Progenitor cell of endocrine pancreas (in vitro differentiated cells): Measurements from ENCODE around the gene GTPBP2. TPM values are rescaled to one million over a fixed set of nuclear protein-coding genes. Genes with fewer than 3 reads are reported as not detected.

Source experiments
- DNase-seq: peaks from one replicate; pipeline ENCODE4 v3.0.0; 2021; ENCODE audit warnings: low spot score; ENCODE audit not compliant: unreplicated experiment
- H3K27ac Mint-ChIP-seq: 2 replicates; pipeline ENCODE4 v1.8.0; 2021; ENCODE audit warnings: mild to moderate bottlenecking, moderate library complexity, mixed read lengths
- H3K27me3 Mint-ChIP-seq: 2 replicates; pipeline ENCODE4 v1.8.0; 2021; ENCODE audit warnings: mixed read lengths
- H3K36me3 Mint-ChIP-seq: 2 replicates; pipeline ENCODE4 v1.8.0; 2022; ENCODE audit warnings: mixed read lengths; ENCODE audit not compliant: insufficient read depth
- H3K4me1 Mint-ChIP-seq: 2 replicates; pipeline ENCODE4 v1.8.0; 2021; ENCODE audit warnings: low read depth, mixed read lengths
- H3K4me3 Mint-ChIP-seq: 2 replicates; pipeline ENCODE4 v1.8.0; 2021; ENCODE audit warnings: low read depth, mild to moderate bottlenecking, moderate library complexity, mixed read lengths
- H3K9me3 Mint-ChIP-seq: 2 replicates; pipeline ENCODE4 v1.8.0; 2021; ENCODE audit warnings: low read depth, mixed read lengths
- total RNA-seq: library from RNA; stranded (reverse); gene quantifications from 2 replicates; pipeline ENCODE4 v1.2.1, GENCODE V29; 2021
- TF ChIP-seq, protein P1 (sequence below): fragments of 200-600 bp; sonication (generic); IDR thresholded peaks from one replicate; pipeline ENCODE4 v1.5.0; 2021; ENCODE audit warnings: antibody characterized with exemption, mild to moderate bottlenecking; ENCODE audit not compliant: unreplicated experiment

Gene GTPBP2
- total RNA-seq, 1 donor from 2014 or later, result 84.1 TPM

GRCh38 chr6:43669922-43670622 is 41.0 kb upstream of the GTPBP2 start:
- H3K27ac Mint-ChIP-seq, result no peak overlapping the region
- H3K4me3 Mint-ChIP-seq, result no peak overlapping the region
- peaks cover 12% of the 10 kb centered on the region for H3K4me1 Mint-ChIP-seq
- peaks cover 3% of the 10 kb centered on the region for H3K27me3 Mint-ChIP-seq
- H3K36me3 Mint-ChIP-seq, result peaks cover 2% of the 10 kb centered on the region
- TF ChIP-seq, protein P1, sequence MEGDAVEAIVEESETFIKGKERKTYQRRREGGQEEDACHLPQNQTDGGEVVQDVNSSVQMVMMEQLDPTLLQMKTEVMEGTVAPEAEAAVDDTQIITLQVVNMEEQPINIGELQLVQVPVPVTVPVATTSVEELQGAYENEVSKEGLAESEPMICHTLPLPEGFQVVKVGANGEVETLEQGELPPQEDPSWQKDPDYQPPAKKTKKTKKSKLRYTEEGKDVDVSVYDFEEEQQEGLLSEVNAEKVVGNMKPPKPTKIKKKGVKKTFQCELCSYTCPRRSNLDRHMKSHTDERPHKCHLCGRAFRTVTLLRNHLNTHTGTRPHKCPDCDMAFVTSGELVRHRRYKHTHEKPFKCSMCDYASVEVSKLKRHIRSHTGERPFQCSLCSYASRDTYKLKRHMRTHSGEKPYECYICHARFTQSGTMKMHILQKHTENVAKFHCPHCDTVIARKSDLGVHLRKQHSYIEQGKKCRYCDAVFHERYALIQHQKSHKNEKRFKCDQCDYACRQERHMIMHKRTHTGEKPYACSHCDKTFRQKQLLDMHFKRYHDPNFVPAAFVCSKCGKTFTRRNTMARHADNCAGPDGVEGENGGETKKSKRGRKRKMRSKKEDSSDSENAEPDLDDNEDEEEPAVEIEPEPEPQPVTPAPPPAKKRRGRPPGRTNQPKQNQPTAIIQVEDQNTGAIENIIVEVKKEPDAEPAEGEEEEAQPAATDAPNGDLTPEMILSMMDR, result no peak
- H3K9me3 Mint-ChIP-seq, result no peaks in the 10 kb centered on the region
- DNase-seq, result no peak

DNA sequence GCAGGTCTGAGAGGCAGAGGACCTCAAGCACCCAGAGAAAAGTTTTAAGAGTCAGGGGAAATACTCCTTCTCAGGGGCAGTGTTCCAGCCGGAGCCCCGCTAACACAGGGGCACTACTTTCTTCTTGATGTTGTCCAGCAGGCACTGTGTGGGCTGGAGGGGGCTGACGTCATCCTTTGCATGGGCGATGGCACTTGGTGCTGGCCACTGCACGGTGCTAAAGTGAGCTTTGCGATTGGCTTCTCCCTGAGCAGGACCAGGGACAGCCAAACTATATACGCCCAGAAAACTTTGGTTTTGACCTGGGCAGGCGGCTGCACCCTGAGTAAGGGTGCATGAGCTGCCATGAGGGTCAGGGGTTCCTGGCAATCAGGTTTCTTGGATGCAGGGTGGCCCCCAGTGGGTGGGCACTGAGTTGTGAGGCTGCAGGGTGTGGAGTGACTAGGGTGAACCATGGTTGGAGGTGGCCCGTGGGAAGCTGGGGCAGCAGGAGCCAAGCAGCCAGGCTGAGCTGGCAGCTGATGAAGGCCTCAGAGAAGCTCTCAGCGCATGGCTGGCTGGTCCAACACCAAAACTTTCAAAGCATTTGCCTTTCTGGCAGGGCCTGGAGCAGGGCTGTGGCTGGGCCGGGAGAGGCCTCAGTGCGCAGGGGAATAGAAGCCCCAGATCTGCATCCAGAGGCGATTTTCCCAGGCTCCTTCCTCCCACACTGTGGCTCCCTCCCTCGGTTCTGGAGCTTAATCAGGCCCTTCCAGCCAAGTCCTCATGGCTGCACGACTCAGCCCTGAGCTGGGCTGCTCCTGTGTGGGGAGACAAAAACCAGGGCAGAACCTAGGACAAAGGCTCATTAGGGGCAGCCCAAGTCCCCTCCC is 40.2 kb upstream of the GTPBP2 start:
- no peak for DNase-seq
- Mint-ChIP-seq H3K36me3 (peaks cover under 1% of the 10 kb centered on the region), H3K27me3 (peaks cover 5% of the 10 kb centered on the region), H3K4me3 (no peak overlapping the region), H3K9me3 (no peaks in the 10 kb centered on the region), H3K4me1 (peaks cover 12% of the 10 kb centered on the region), H3K27ac (peak overlapping the region; percentile 45)
- TF ChIP-seq, protein P1, result no peak

GRCh38 chr6:43668151-43669028 is 39.3 kb upstream of the GTPBP2 start:
- Mint-ChIP-seq H3K4me1 (peaks cover 12% of the 10 kb centered on the region), H3K27me3 (peaks cover 7% of the 10 kb centered on the region), H3K9me3 (no peaks in the 10 kb centered on the region), H3K4me3 (peak overlapping the region; percentile 7), H3K36me3 (no peaks in the 10 kb centered on the region), H3K27ac (peak overlapping the region; percentile 69)
- TF ChIP-seq, protein P1, result peak; percentile 59
- peak; percentile 44 for DNase-seq

DNA sequence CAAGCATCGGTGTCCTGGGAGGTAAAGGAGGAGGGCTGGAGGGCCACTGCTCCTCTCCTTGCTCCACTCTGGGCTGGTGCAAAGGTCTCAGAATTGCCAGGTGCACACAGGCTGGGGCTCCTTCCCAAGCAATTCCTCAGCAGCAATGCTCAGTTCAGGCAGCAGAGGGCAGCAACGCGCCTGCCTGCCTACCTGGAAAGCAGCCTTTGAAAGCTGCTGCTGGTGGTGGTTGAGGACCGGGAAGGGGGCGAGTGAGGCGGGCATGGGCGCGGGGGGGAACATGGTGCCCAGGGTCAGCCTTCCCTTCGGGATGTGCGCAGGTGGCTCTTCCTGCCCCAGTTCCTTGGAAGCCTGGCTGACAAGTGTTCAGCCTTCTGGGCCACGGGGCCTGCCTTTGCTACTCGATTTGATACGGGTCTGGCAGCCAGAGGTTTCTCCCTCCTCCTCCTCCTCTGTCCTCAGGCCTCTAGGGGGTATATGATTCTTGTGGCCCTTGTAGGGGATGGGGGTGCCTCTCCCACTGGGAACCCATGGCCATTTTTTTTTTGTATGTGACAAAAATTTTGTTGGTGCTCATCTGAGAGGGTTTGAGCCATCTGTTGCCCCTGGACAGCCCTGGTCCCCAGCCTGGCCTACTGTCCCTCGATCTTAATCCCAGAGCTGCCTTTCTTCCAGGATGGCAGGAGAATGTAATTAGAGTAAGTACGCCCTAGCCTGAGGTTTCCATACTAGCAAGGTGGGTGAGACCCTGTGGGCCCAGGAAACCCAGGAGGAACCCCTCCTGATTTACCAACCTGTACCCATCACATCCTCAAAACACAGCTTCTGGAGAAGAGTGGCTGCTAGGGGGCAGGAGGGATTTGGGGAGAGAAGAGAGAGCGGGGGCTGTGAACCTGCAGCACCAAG is 38.4 kb upstream of the GTPBP2 start:
- H3K27me3 Mint-ChIP-seq, result peaks cover 7% of the 10 kb centered on the region
- H3K27ac Mint-ChIP-seq, result peak overlapping the region; percentile 69
- DNase-seq, result peak; percentile 90
- H3K4me3 Mint-ChIP-seq, result peak overlapping the region; percentile 45
- H3K9me3 Mint-ChIP-seq, result no peaks in the 10 kb centered on the region
- TF ChIP-seq, protein P1, result peak; percentile 95
- H3K4me1 Mint-ChIP-seq, result peaks cover 12% of the 10 kb centered on the region
- H3K36me3 Mint-ChIP-seq, result no peaks in the 10 kb centered on the region
